PC-3 (cell line): Measurements from ENCODE around the gene INTS4.

Source experiments
- CTCF ChIP-seq: fragments of 300-600 bp; sonication (generic); conservative IDR thresholded peaks from 2 replicates; pipeline ENCODE4 v1.5.1; 2017; ENCODE audit warnings: antibody characterized with exemption, low read depth, mild to moderate bottlenecking, low read length
- EZH2 ChIP-seq: fragments of 300-600 bp; sonication (generic); IDR thresholded peaks from one replicate; pipeline ENCODE4 v1.6.1; 2017; ENCODE audit warnings: antibody characterized with exemption, mild to moderate bottlenecking, low read length; ENCODE audit not compliant: unreplicated experiment

- no peak for TF ChIP-seq EZH2
- no peak for TF ChIP-seq CTCF
These were observed 13.0 kb downstream of the INTS4 start for GRCh38 chr11:77981346-77981947.
